Measurements from ENCODE around the gene PRKACB. TPM values are rescaled to one million over a fixed set of nuclear protein-coding genes. Genes with fewer than 3 reads are reported as not detected.

PRKACB gene
- total RNA-seq, 1 donor from 2014 or later: 64.9 TPM

- DNase-seq (ENCODE audit: low read depth): no peak
- Mint-ChIP-seq H3K4me3 (ENCODE audit: unreplicated experiment) (no peak overlapping the region), H3K4me1 (ENCODE audit: low read depth, unreplicated experiment) (peaks cover 20% of the 10 kb centered on the region), H3K36me3 (ENCODE audit: low read depth, unreplicated experiment) (no peaks in the 10 kb centered on the region), H3K27ac (ENCODE audit: unreplicated experiment) (no peak overlapping the region), H3K27me3 (ENCODE audit: low read depth, unreplicated experiment) (peaks cover 3% of the 10 kb centered on the region), H3K9me3 (ENCODE audit: unreplicated experiment) (no peaks in the 10 kb centered on the region)
- Histone ChIP-seq H3K4me2 (ENCODE audit: low read length) (no peak overlapping the region), H3K79me2 (ENCODE audit: insufficient read depth, low read length) (no peaks in the 10 kb centered on the region), H3K36me3 (ENCODE audit: insufficient read depth, low read length) (no peaks in the 10 kb centered on the region), H3K4me1 (ENCODE audit: insufficient read depth, low read length) (peaks cover 11% of the 10 kb centered on the region), H3K9me3 (ENCODE audit: insufficient read depth, low read depth, low read length) (no peaks in the 10 kb centered on the region), H3K4me3 (ENCODE audit: insufficient read depth, low read depth, low read length) (no peak overlapping the region), H4K20me1 (ENCODE audit: insufficient read depth, low read length) (no peaks in the 10 kb centered on the region), H3K9ac (ENCODE audit: low read length) (no peak overlapping the region), H2AFZ (ENCODE audit: low read depth, low read length) (no peak overlapping the region), H3K27me3 (ENCODE audit: insufficient read depth, low read length) (no peaks in the 10 kb centered on the region), H3K27ac (ENCODE audit: low read depth, low read length) (no peak overlapping the region)
- TF ChIP-seq, protein P1, sequence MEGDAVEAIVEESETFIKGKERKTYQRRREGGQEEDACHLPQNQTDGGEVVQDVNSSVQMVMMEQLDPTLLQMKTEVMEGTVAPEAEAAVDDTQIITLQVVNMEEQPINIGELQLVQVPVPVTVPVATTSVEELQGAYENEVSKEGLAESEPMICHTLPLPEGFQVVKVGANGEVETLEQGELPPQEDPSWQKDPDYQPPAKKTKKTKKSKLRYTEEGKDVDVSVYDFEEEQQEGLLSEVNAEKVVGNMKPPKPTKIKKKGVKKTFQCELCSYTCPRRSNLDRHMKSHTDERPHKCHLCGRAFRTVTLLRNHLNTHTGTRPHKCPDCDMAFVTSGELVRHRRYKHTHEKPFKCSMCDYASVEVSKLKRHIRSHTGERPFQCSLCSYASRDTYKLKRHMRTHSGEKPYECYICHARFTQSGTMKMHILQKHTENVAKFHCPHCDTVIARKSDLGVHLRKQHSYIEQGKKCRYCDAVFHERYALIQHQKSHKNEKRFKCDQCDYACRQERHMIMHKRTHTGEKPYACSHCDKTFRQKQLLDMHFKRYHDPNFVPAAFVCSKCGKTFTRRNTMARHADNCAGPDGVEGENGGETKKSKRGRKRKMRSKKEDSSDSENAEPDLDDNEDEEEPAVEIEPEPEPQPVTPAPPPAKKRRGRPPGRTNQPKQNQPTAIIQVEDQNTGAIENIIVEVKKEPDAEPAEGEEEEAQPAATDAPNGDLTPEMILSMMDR (IDR thresholded peaks at IDR 0.05; ENCODE audit: insufficient read depth, low read depth, low read length): no peak
- TF ChIP-seq EZH2 (IDR thresholded peaks at IDR 0.05; ENCODE audit: insufficient read depth, low read length): no peak
- no peak for FAIRE-seq
Measured at GRCh38 chr1:84268346-84268745, 124.3 kb downstream of the PRKACB start.

DNA sequence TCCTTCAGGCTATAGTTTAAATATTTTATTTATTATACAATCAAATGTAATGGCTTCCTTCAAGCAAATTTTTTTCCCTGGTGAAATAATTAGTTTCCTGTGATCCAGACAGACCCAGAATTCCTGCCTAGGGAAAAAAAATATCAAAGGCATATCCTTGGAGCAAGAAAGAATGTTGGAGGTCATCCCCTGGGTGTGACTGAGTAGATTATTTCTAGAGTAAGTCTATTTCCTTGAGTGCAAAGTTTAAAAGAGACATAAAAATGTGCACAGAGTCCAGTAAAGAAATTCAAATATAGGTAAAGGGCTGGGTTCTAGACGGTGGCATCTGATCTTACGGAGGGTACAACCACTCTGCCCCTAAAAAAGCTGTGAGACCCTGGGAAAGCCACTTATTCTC lies 125.2 kb downstream of the PRKACB start:
- H3K9me3 ChIP-seq (ENCODE audit: insufficient read depth, low read depth, low read length): no peaks in the 10 kb centered on the region
- H3K27me3 ChIP-seq (ENCODE audit: insufficient read depth, low read length): no peaks in the 10 kb centered on the region
- no peaks in the 10 kb centered on the region for H3K36me3 ChIP-seq (ENCODE audit: insufficient read depth, low read length)
- no peak overlapping the region for H3K4me3 ChIP-seq (ENCODE audit: insufficient read depth, low read depth, low read length)
- Mint-ChIP-seq H3K4me3 (ENCODE audit: unreplicated experiment) (no peak overlapping the region), H3K27me3 (ENCODE audit: low read depth, unreplicated experiment) (peaks cover 3% of the 10 kb centered on the region), H3K9me3 (ENCODE audit: unreplicated experiment) (no peaks in the 10 kb centered on the region), H3K27ac (ENCODE audit: unreplicated experiment) (no peak overlapping the region), H3K36me3 (ENCODE audit: low read depth, unreplicated experiment) (no peaks in the 10 kb centered on the region), H3K4me1 (ENCODE audit: low read depth, unreplicated experiment) (peaks cover 20% of the 10 kb centered on the region)
- no peak overlapping the region for H3K4me2 ChIP-seq (ENCODE audit: low read length)
- H3K9ac ChIP-seq (ENCODE audit: low read length): no peak overlapping the region
- TF ChIP-seq, protein P1 (IDR thresholded peaks at IDR 0.05; ENCODE audit: insufficient read depth, low read depth, low read length): no peak
- no peak for TF ChIP-seq EZH2 (IDR thresholded peaks at IDR 0.05; ENCODE audit: insufficient read depth, low read length)
- H2AFZ ChIP-seq (ENCODE audit: low read depth, low read length): no peak overlapping the region
- H3K79me2 ChIP-seq (ENCODE audit: insufficient read depth, low read length): no peaks in the 10 kb centered on the region
- DNase-seq (ENCODE audit: low read depth): no peak
- H3K4me1 ChIP-seq (ENCODE audit: insufficient read depth, low read length): peaks cover 11% of the 10 kb centered on the region
- no peaks in the 10 kb centered on the region for H4K20me1 ChIP-seq (ENCODE audit: insufficient read depth, low read length)
- no peak overlapping the region for H3K27ac ChIP-seq (ENCODE audit: low read depth, low read length)
- FAIRE-seq: no peak

DNA sequence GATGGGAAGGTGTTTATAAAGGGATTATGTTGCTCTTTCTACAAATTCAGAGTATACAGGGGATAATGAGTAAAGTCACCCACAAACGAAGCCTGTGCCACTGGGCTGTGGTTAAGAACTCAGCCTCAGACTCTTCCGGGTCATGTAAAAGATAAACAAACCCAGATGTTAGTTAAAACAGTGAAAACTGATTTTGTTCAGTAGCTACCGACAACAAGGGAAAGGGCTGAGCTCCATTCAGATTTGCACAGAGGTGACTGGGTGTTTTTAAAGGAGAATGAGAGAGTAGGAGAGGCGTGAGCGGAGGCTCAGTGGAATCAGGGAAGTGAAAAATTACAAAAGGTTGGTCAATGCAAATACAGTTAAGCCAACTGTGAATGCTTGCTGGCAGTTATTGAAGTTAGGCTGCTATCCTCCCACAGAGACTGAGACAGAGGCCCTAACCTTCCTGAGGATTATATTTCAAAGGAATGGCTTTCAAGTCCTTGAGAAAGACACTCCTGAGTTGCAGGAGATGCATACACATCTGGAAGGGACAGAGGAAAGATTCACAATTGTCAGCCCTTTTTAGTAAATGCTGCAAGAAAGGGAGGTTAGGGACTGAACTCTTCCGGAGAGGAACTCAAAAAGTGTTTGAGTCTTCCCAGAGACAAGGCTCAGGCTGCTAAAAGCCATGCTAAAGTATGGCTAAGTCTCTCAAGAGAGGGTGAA lies 127.5 kb downstream of the PRKACB start:
- H3K9me3 ChIP-seq (ENCODE audit: insufficient read depth, low read depth, low read length): no peaks in the 10 kb centered on the region
- no peaks in the 10 kb centered on the region for H3K36me3 ChIP-seq (ENCODE audit: insufficient read depth, low read length)
- peak overlapping the region; percentile 24 for H2AFZ ChIP-seq (ENCODE audit: low read depth, low read length)
- peak overlapping the region; percentile 73 for H3K4me2 ChIP-seq (ENCODE audit: low read length)
- Mint-ChIP-seq H3K4me1 (ENCODE audit: low read depth, unreplicated experiment) (peaks cover 20% of the 10 kb centered on the region), H3K27ac (ENCODE audit: unreplicated experiment) (peak overlapping the region; percentile 60), H3K27me3 (ENCODE audit: low read depth, unreplicated experiment) (peaks cover 3% of the 10 kb centered on the region), H3K9me3 (ENCODE audit: unreplicated experiment) (no peaks in the 10 kb centered on the region), H3K4me3 (ENCODE audit: unreplicated experiment) (no peak overlapping the region), H3K36me3 (ENCODE audit: low read depth, unreplicated experiment) (no peaks in the 10 kb centered on the region)
- no peaks in the 10 kb centered on the region for H4K20me1 ChIP-seq (ENCODE audit: insufficient read depth, low read length)
- peak; percentile 65 for DNase-seq (ENCODE audit: low read depth)
- H3K4me3 ChIP-seq (ENCODE audit: insufficient read depth, low read depth, low read length): peak overlapping the region; percentile 25
- no peaks in the 10 kb centered on the region for H3K27me3 ChIP-seq (ENCODE audit: insufficient read depth, low read length)
- no peak for FAIRE-seq
- no peak overlapping the region for H3K9ac ChIP-seq (ENCODE audit: low read length)
- no peak overlapping the region for H3K27ac ChIP-seq (ENCODE audit: low read depth, low read length)
- TF ChIP-seq EZH2 (IDR thresholded peaks at IDR 0.05; ENCODE audit: insufficient read depth, low read length): no peak
- TF ChIP-seq, protein P1 (IDR thresholded peaks at IDR 0.05; ENCODE audit: insufficient read depth, low read depth, low read length): no peak
- H3K79me2 ChIP-seq (ENCODE audit: insufficient read depth, low read length): no peaks in the 10 kb centered on the region
- H3K4me1 ChIP-seq (ENCODE audit: insufficient read depth, low read length): peaks cover 11% of the 10 kb centered on the region
